Measurements from ENCODE around the gene HYAL4.

DNA sequence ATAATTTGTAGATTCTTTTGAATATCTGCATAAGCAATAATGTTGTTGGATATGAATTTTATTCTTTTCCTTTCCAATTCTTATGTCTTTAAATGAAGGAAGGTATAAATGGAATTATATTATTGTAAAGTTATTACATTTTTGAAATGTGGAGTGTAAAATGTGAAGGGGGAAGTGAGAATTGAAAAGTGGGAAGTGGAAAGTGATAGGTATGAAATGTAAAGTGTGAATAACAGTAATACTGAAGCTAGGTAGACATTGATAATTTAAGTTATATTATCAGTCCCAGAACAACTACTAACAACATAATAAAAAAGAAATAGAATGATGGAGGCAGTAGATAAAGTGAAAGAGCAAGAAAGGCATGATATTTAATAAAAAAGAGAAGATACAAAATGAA, 39.7 kb upstream of the HYAL4 start:
- TF ChIP-seq BHLHE40 (IDR thresholded peaks at IDR 0.05; ENCODE audit: borderline replicate concordance) (no peak), SP1 (IDR thresholded peaks at IDR 0.05) (no peak), TARDBP (IDR thresholded peaks at IDR 0.05) (no peak), SUZ12 (IDR thresholded peaks at IDR 0.05) (no peak), FOXM1 (IDR thresholded peaks at IDR 0.05; ENCODE audit: borderline replicate concordance) (no peak), ELF4 (IDR thresholded peaks at IDR 0.05) (no peak), LEF1 (IDR thresholded peaks at IDR 0.05; ENCODE audit: borderline replicate concordance) (no peak), FOXK2 (IDR thresholded peaks at IDR 0.05) (no peak), ARNT (IDR thresholded peaks at IDR 0.05) (no peak), CTBP1 (IDR thresholded peaks at IDR 0.05; ENCODE audit: borderline replicate concordance) (no peak), FOXA1 (IDR thresholded peaks at IDR 0.05) (no peak), HDGF (IDR thresholded peaks at IDR 0.05; ENCODE audit: borderline replicate concordance) (no peak)
- TF ChIP-seq, protein P1, sequence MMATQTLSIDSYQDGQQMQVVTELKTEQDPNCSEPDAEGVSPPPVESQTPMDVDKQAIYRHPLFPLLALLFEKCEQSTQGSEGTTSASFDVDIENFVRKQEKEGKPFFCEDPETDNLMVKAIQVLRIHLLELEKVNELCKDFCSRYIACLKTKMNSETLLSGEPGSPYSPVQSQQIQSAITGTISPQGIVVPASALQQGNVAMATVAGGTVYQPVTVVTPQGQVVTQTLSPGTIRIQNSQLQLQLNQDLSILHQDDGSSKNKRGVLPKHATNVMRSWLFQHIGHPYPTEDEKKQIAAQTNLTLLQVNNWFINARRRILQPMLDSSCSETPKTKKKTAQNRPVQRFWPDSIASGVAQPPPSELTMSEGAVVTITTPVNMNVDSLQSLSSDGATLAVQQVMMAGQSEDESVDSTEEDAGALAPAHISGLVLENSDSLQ (IDR thresholded peaks at IDR 0.05): no peak

Data from HEK293T (cell line).